GM12872 (cell line): Measurements from ENCODE around the gene ADPRS.
A peak's percentile ranks its signal among the peaks of the same experiment; 100 is the strongest.

Source experiments
- CTCF ChIP-seq: IDR thresholded peaks from 3 replicates; pipeline ENCODE4 v1.5.1; 2011; ENCODE audit warnings: low read depth, mild to moderate bottlenecking, low read length, moderate library complexity; ENCODE audit not compliant: insufficient read depth

The ADPRS gene

GRCh38 chr1:36093929-36094328, 5.2 kb downstream of the ADPRS start:
- TF ChIP-seq CTCF: no peak

- TF ChIP-seq CTCF: no peak
These were observed 5.9 kb downstream of the ADPRS start for GRCh38 chr1:36094621-36095061.

- TF ChIP-seq CTCF: no peak
These were observed 7.2 kb downstream of the ADPRS start for GRCh38 chr1:36095760-36096405.

- peak; percentile 30; the same call in 1 of the 3 replicates for TF ChIP-seq CTCF
These were observed 8.1 kb downstream of the ADPRS start for GRCh38 chr1:36096500-36097432.

- TF ChIP-seq CTCF: no peak
These were observed 9.2 kb downstream of the ADPRS start for GRCh38 chr1:36097693-36098585.

- no peak for TF ChIP-seq CTCF
These were observed 10.1 kb downstream of the ADPRS start for GRCh38 chr1:36098650-36099365.
